IMR-90 (cell line): ENCODE measurements around the gene TOMM20. TPM values are rescaled to one million over a fixed set of nuclear protein-coding genes. Genes with fewer than 3 reads are reported as not detected.

ENCODE experiments used
- ATAC-seq: fragments of 200-7000 bp; cut with Tn5 transposase; 2 replicates; pipeline ENCODE4 v1.9.1; 2020; ENCODE audit warnings: low read depth, mild to moderate bottlenecking, moderate library complexity
- BruUV-seq: library from RNA; stranded (reverse); fragments of 400-500 nt; replicated peaks from 2 replicates; lab custom pipeline; 2021; lab: Mats Ljungman, UMichigan
- CTCF ChIA-PET: fragments of 300-600 bp; formaldehyde crosslinking; extraction: SDS; loops from one replicate; lab custom pipeline; 2021; ENCODE audit warnings: antibody characterized with exemption; lab: Yijun Ruan, JAX
- POLR2A ChIA-PET: fragments of 300-600 bp; sonication (Branson Sonifier 250); formaldehyde crosslinking; loops from one replicate; lab custom pipeline; 2022; ENCODE audit warnings: antibody characterized with exemption; ENCODE audit not compliant: unreplicated experiment; lab: Charles Lee
- DNase-seq: peaks from one replicate; pipeline ENCODE4 v3.0.0; 2013
- H2AFZ ChIP-seq: replicated peaks from 2 replicates; pipeline ENCODE3; 2013; ENCODE audit warnings: low read length, mild to moderate bottlenecking; ENCODE audit not compliant: poor library complexity
- H2AK5ac ChIP-seq: 2 replicates; pipeline ENCODE4 v1.6.1; 2013; ENCODE audit warnings: low read depth, low read length, inconsistent platforms
- H2AK9ac ChIP-seq: replicated peaks from 2 replicates; pipeline ENCODE3; 2013; ENCODE audit warnings: mild to moderate bottlenecking, low read depth, low read length, moderate library complexity; ENCODE audit not compliant: poor library complexity
- H2BK120ac ChIP-seq: 2 replicates; pipeline ENCODE4 v1.6.1; 2013; ENCODE audit warnings: low read depth, low read length, inconsistent platforms
- H2BK15ac ChIP-seq: 3 replicates; pipeline ENCODE4 v1.6.1; 2013; ENCODE audit warnings: low read depth, low read length, inconsistent platforms
- H2BK20ac ChIP-seq: 2 replicates; pipeline ENCODE4 v1.6.1; 2013; ENCODE audit warnings: low read depth, mild to moderate bottlenecking, inconsistent platforms, low read length, moderate library complexity
- H2BK5ac ChIP-seq: 2 replicates; pipeline ENCODE4 v1.6.1; 2013; ENCODE audit warnings: mild to moderate bottlenecking, low read depth, low read length, inconsistent platforms; ENCODE audit not compliant: poor library complexity, severe bottlenecking
- H3K14ac ChIP-seq: replicated peaks from 2 replicates; pipeline ENCODE4 v1.6.1; 2013; ENCODE audit warnings: low read depth, low read length, inconsistent platforms
- H3K18ac ChIP-seq: 2 replicates; pipeline ENCODE4 v1.6.1; 2013; ENCODE audit warnings: low read depth, low read length, control low read depth
- H3K23ac ChIP-seq: 2 replicates; pipeline ENCODE4 v1.6.1; 2013; ENCODE audit warnings: low read depth, low read length, inconsistent platforms
- H3K27ac ChIP-seq: 2 replicates; pipeline ENCODE4 v1.5.1; 2013; ENCODE audit warnings: mild to moderate bottlenecking, control low read depth, low read length; ENCODE audit not compliant: insufficient read depth
- H3K27me3 ChIP-seq: 2 replicates; pipeline ENCODE4 v1.6.1; 2013; ENCODE audit warnings: low read length; ENCODE audit not compliant: control insufficient read depth, insufficient read depth
- H3K36me3 ChIP-seq: 2 replicates; pipeline ENCODE4 v1.6.1; 2013; ENCODE audit warnings: low read length, mixed read lengths; ENCODE audit not compliant: control insufficient read depth, insufficient read depth
- H3K4ac ChIP-seq: 2 replicates; pipeline ENCODE4 v1.6.1; 2013; ENCODE audit warnings: low read depth, low read length, inconsistent platforms
- H3K4me1 ChIP-seq: 2 replicates; pipeline ENCODE4 v1.6.1; 2013; ENCODE audit warnings: low read length, mixed read lengths; ENCODE audit not compliant: control insufficient read depth, insufficient read depth
- H3K4me2 ChIP-seq: 2 replicates; pipeline ENCODE4 v1.6.1; 2013; ENCODE audit warnings: low read depth, mild to moderate bottlenecking, control low read depth, low read length, moderate library complexity
- H3K4me3 ChIP-seq: 2 replicates; pipeline ENCODE4 v1.5.1; 2013; ENCODE audit warnings: low read depth, mild to moderate bottlenecking, control low read depth, low read length, moderate library complexity; ENCODE audit not compliant: insufficient read depth
- H3K56ac ChIP-seq: 2 replicates; pipeline ENCODE4 v1.6.1; 2013; ENCODE audit warnings: low read length, inconsistent platforms; ENCODE audit not compliant: insufficient read depth; ENCODE audit errors: extremely low read depth
- H3K79me1 ChIP-seq, 2 experiments: 2 replicates each; pipeline ENCODE4 v1.6.1; 2013; ENCODE audit warnings: low read length in 2 of 2, inconsistent platforms in 1 of 2, low read depth in 1 of 2
- H3K9ac ChIP-seq: 2 replicates; pipeline ENCODE4 v1.6.1; 2013; ENCODE audit warnings: low read depth, low read length, control low read depth
- H3K9me1 ChIP-seq: 2 replicates; pipeline ENCODE4 v1.6.1; 2013; ENCODE audit warnings: low read length, inconsistent platforms; ENCODE audit not compliant: insufficient read depth
- H3K9me3 ChIP-seq: 2 replicates; pipeline ENCODE4 v1.6.1; 2013; ENCODE audit warnings: low read length; ENCODE audit not compliant: control insufficient read depth, insufficient read depth
- H4K20me1 ChIP-seq: 2 replicates; pipeline ENCODE4 v1.6.1; 2013; ENCODE audit warnings: low read length, inconsistent platforms; ENCODE audit not compliant: insufficient read depth
- H4K5ac ChIP-seq: 2 replicates; pipeline ENCODE4 v1.6.1; 2013; ENCODE audit warnings: mild to moderate bottlenecking, low read depth, low read length, control low read depth
- H4K8ac ChIP-seq, 2 experiments: 2 replicates each; pipeline ENCODE4 v1.6.1; 2013; ENCODE audit warnings: low read depth in 2 of 2, low read length in 2 of 2, control low read depth in 1 of 2, inconsistent platforms in 1 of 2
- H4K91ac ChIP-seq: 2 replicates; pipeline ENCODE4 v1.6.1; 2013; ENCODE audit warnings: low read depth, low read length, inconsistent platforms; ENCODE audit not compliant: insufficient read depth
- CEBPB ChIP-seq: IDR thresholded peaks from 2 replicates; pipeline ENCODE4 v1.6.1; 2012; ENCODE audit warnings: low read depth, low read length, improper control_type of control experiment
- FOS ChIP-seq: fragments of 150-350 bp; IDR thresholded peaks from 2 replicates; pipeline ENCODE4 v1.6.1; 2016; ENCODE audit warnings: low read depth, low read length
- MAZ ChIP-seq: IDR thresholded peaks from 2 replicates; pipeline ENCODE4 v1.6.1; 2012; ENCODE audit warnings: low read depth, mild to moderate bottlenecking, low read length, improper control_type of control experiment, moderate library complexity, borderline replicate concordance
- WGBS, 2 experiments: methylation state at CpG; one replicate each; pipeline versions ENCODE4 v1.1.5 to v1.1.7; 2013; ENCODE audit warnings: missing lambda C conversion rate in 2 of 2; ENCODE audit not compliant: insufficient read length in 1 of 2; ENCODE audit errors: extremely low coverage in 2 of 2; 5-methylcytosine and 5-hydroxymethylcytosine counted together
- dilution Hi-C: fragments of 300-500 bp; cut with HindIII; formaldehyde crosslinking; loops from one replicate; pipeline ENCODE4 v1.14.3; 2018; ENCODE audit warnings: low sequenced_read_pairs; ENCODE audit not compliant: unreplicated experiment
- in situ Hi-C: fragments of 300-500 bp; cut with MboI; formaldehyde crosslinking; loops from 3 replicates; pipeline ENCODE4 v1.14.3; 2019; ENCODE audit warnings: low sequenced_read_pairs, inconsistent platforms, mixed read lengths
- intact Hi-C: fragments of 100-400 bp; cut with micrococcal nuclease; formaldehyde crosslinking; loops from 2 replicates; pipeline ENCODE4 v1.10.0; 2022
- polyA plus RNA-seq, 3 experiments: library from polyadenylated mRNA; depleted of rRNA; stranded (reverse); fragments of >200 nt; gene quantifications; 2 replicates each; pipeline ENCODE4 v1.2.3, GENCODE V29; 2012; ENCODE audit warnings: low replicate concordance in 1 of 3
- total RNA-seq: library from RNA; depleted of rRNA; stranded (reverse); fragments of >200 nt; gene quantifications from 2 replicates; pipeline ENCODE4 v1.2.3, GENCODE V29; 2012

The TOMM20 gene
- total and polyA plus RNA-seq, 2 of the 4 experiments (the other 2 are of a cell fraction): 75.3 to 84.4 TPM

DNA sequence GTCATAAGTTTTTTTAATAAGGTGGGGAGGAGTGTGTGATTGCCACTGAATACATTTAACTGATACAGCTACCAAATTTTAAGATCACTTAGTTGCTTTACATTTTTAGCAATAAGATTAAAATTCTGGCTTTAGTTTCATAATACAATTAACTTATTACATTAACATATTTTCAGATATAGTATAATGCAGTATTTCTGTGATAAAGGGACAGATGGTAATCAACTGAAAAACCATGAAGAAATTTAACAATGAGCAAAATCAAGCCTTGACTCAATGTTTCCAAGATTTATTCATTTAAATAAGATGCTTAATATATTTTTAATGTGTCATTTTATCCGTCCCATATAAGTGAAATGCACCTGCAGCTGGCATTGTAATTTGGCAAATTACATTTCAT is 4.0 kb downstream of the TOMM20 start:
- H2AFZ ChIP-seq: no peak overlapping the region
- H4K8ac ChIP-seq: no peak overlapping the region
- CTCF ChIA-PET: no interaction called here
- no peak overlapping the region for H2BK20ac ChIP-seq
- H2BK120ac ChIP-seq: no peak overlapping the region
- no peak overlapping the region for H3K27ac ChIP-seq
- WGBS, 2 experiments: no CpG with 5 or more reads among the region's 1 CpG
- TF ChIP-seq MAZ (no peak), FOS (no peak), CEBPB (no peak)
- intact Hi-C loops: no loop called here
- H2BK15ac ChIP-seq: no peak overlapping the region
- no TSS peak for BruUV-seq
- H3K56ac ChIP-seq: no peak overlapping the region
- H3K4me1 ChIP-seq: 0 out of 2 replicates have a peak, but pooled peaks cover 1% of the 10 kb centered on the region
- no peak overlapping the region for H2AK5ac ChIP-seq
- no peak overlapping the region for H3K9ac ChIP-seq
- dilution Hi-C loops: no loop called here
- peaks cover 0 to 21% of the 10 kb centered on the region in 2 experiments for H3K79me1 ChIP-seq
- in situ Hi-C loops: loop anchor here (25.0 kb wide), 1 partner anchor 987 kb away; no protein-coding TSS in a partner anchor
- no peak overlapping the region for H3K4ac ChIP-seq
- no peak for DNase-seq
- H3K36me3 ChIP-seq: peaks cover 8% of the 10 kb centered on the region; the same call in 1 of the 2 replicates
- no peak overlapping the region for H2BK5ac ChIP-seq
- no peak overlapping the region for H3K4me2 ChIP-seq
- POLR2A ChIA-PET: no interaction called here
- no peak overlapping the region for H4K91ac ChIP-seq
- H3K27me3 ChIP-seq: no peaks in the 10 kb centered on the region
- H3K23ac ChIP-seq: no peak overlapping the region
- ATAC-seq: no peak
- no peaks in the 10 kb centered on the region for H3K9me3 ChIP-seq
- H4K20me1 ChIP-seq: peaks cover 78% of the 10 kb centered on the region
- no peak overlapping the region for H3K4me3 ChIP-seq
- no peak overlapping the region for H3K18ac ChIP-seq
- no peak overlapping the region for H2AK9ac ChIP-seq
- no peak overlapping the region for H3K14ac ChIP-seq
- no peak overlapping the region for H4K5ac ChIP-seq
- no peaks in the 10 kb centered on the region for H3K9me1 ChIP-seq
